GM15510 (cell line): Measurements from ENCODE around the gene ZNF804B.

Experiments
- POLR2A ChIP-seq: IDR thresholded peaks from 3 replicates; pipeline ENCODE4 v1.6.1; 2011; ENCODE audit warnings: borderline replicate concordance; ENCODE audit not compliant: insufficient read length; ENCODE audit errors: extremely low read depth

ZNF804B gene

GRCh38 chr7:89316584-89317251 is 557.2 kb downstream of the ZNF804B start:
- TF ChIP-seq POLR2A: no peak

GRCh38 chr7:89332026-89332425 is 572.5 kb downstream of the ZNF804B start:
- TF ChIP-seq POLR2A: no peak

- no peak for TF ChIP-seq POLR2A
Measured at GRCh38 chr7:89334797-89335196, 575.3 kb downstream of the ZNF804B start.

GRCh38 chr7:89335490-89335889 is 576.0 kb downstream of the ZNF804B start:
- TF ChIP-seq POLR2A: no peak

GRCh38 chr7:89336121-89336520 is 576.6 kb downstream of the ZNF804B start:
- no peak for TF ChIP-seq POLR2A

GRCh38 chr7:89339748-89340147 is 580.2 kb downstream of the ZNF804B start:
- no peak for TF ChIP-seq POLR2A

GRCh38 chr7:89357121-89357520 is 597.6 kb downstream of the ZNF804B start:
- TF ChIP-seq POLR2A: no peak

GRCh38 chr7:89377219-89377618 is 617.7 kb downstream of the ZNF804B start:
- TF ChIP-seq POLR2A: no peak

GRCh38 chr7:89385411-89385810 is 625.9 kb downstream of the ZNF804B start:
- no peak for TF ChIP-seq POLR2A
